Type B pancreatic cell (in vitro differentiated cells): ENCODE data around the gene CALB2. TPM values are rescaled to one million over a fixed set of nuclear protein-coding genes. Genes with fewer than 3 reads are reported as not detected.
A peak's percentile ranks its signal among the peaks of the same experiment; 100 is the strongest.
"Not testable (repeated sequence)": the region's sequence is repeated elsewhere in the genome, so short reads cannot be mapped to it uniquely, and the experiment has no call there.

ENCODE experiments used
- DNase-seq: peaks from one replicate; pipeline ENCODE4 v3.0.0; 2021; ENCODE audit warnings: mixed read lengths; ENCODE audit not compliant: unreplicated experiment; ENCODE audit errors: extremely low spot score
- H3K27ac Mint-ChIP-seq: 2 replicates; pipeline ENCODE4 v1.8.0; 2021; ENCODE audit warnings: mild to moderate bottlenecking, mixed read lengths
- H3K27me3 Mint-ChIP-seq: 2 replicates; pipeline ENCODE4 v1.8.0; 2021; ENCODE audit warnings: mixed read lengths
- H3K36me3 Mint-ChIP-seq: 2 replicates; pipeline ENCODE4 v1.8.0; 2021; ENCODE audit warnings: mixed read lengths
- H3K4me1 Mint-ChIP-seq: one replicate; pipeline ENCODE4 v1.8.0; 2021; ENCODE audit warnings: mixed read lengths; ENCODE audit not compliant: unreplicated experiment
- H3K4me3 Mint-ChIP-seq: 2 replicates; pipeline ENCODE4 v1.8.0; 2021; ENCODE audit warnings: mild to moderate bottlenecking, mixed read lengths
- H3K9me3 Mint-ChIP-seq: 2 replicates; pipeline ENCODE4 v1.8.0; 2021; ENCODE audit warnings: mixed read lengths
- CTCF ChIP-seq: fragments of 200-600 bp; sonication (generic); conservative IDR thresholded peaks from 2 replicates; pipeline ENCODE4 v1.5.0; 2021; ENCODE audit warnings: antibody characterized with exemption, mild to moderate bottlenecking
- long read RNA-seq: library from polyadenylated mRNA; unstranded; transcript quantifications from one replicate; pipeline ENCODE4 v2.0.0, GENCODE V29; 2020
- total RNA-seq: library from RNA; stranded (reverse); gene quantifications from 2 replicates; pipeline ENCODE4 v1.2.1, GENCODE V29; 2021; ENCODE audit warnings: low replicate concordance

Gene CALB2
- 23.6 and 28.9 TPM in 2 replicates for total RNA-seq
- long read RNA-seq, partial matches to known transcripts, result 8 of 9 reads
- long read RNA-seq, other reads (novel, unspliced or antisense), result 0 of 9 reads

- H3K36me3 Mint-ChIP-seq, result no peaks in the 10 kb centered on the region
- no peaks in the 10 kb centered on the region for H3K4me1 Mint-ChIP-seq
- peak within 1 kb of the TSS; percentile 80 for H3K4me3 Mint-ChIP-seq
- peaks cover 62% of the 10 kb centered on the region for H3K27me3 Mint-ChIP-seq
- peak; percentile 99 for TF ChIP-seq CTCF
- H3K27ac Mint-ChIP-seq, result no peak within 1 kb of the TSS
- H3K9me3 Mint-ChIP-seq, result no peaks in the 10 kb centered on the region
- peak; percentile 85 for DNase-seq
Observed at GRCh38 chr16:71358464-71358998, at the start of gene CALB2. CALB2 (plus strand) TSS chr16:71358723; CDS start chr16:71358793, 70 bp downstream.

GRCh38 chr16:71311553-71312158, 46.9 kb upstream of the CALB2 start:
- Mint-ChIP-seq H3K36me3 (no peaks in the 10 kb centered on the region), H3K9me3 (no peaks in the 10 kb centered on the region), H3K27me3 (peaks cover 36% of the 10 kb centered on the region), H3K4me1 (peaks cover 3% of the 10 kb centered on the region), H3K27ac (no peak overlapping the region), H3K4me3 (no peak overlapping the region)
- no peak for DNase-seq
- peak; percentile 91 for TF ChIP-seq CTCF

- not testable (repeated sequence) for H3K4me1 Mint-ChIP-seq, H3K27ac Mint-ChIP-seq, H3K36me3 Mint-ChIP-seq, H3K9me3 Mint-ChIP-seq, DNase-seq, H3K4me3 Mint-ChIP-seq
- peaks cover 36% of the 10 kb centered on the region for H3K27me3 Mint-ChIP-seq
Observed at GRCh38 chr16:71313591-71313990, 44.9 kb upstream of the CALB2 start.

GRCh38 chr16:71315269-71315668, 43.3 kb upstream of the CALB2 start:
- Mint-ChIP-seq H3K36me3 (no peaks in the 10 kb centered on the region), H3K9me3 (no peaks in the 10 kb centered on the region), H3K4me1 (peaks cover 3% of the 10 kb centered on the region), H3K27ac (no peak overlapping the region), H3K27me3 (peaks cover 32% of the 10 kb centered on the region), H3K4me3 (no peak overlapping the region)
- DNase-seq, result no peak
- no peak for TF ChIP-seq CTCF

GRCh38 chr16:71319999-71320398, 38.5 kb upstream of the CALB2 start:
- no peak overlapping the region for H3K4me3 Mint-ChIP-seq
- H3K9me3 Mint-ChIP-seq, result no peaks in the 10 kb centered on the region
- no peak for TF ChIP-seq CTCF
- H3K36me3 Mint-ChIP-seq, result no peaks in the 10 kb centered on the region
- H3K27ac Mint-ChIP-seq, result no peak overlapping the region
- DNase-seq, result no peak
- no peaks in the 10 kb centered on the region for H3K4me1 Mint-ChIP-seq
- H3K27me3 Mint-ChIP-seq, result peaks cover 19% of the 10 kb centered on the region

GRCh38 chr16:71327720-71328119, 30.8 kb upstream of the CALB2 start:
- H3K36me3 Mint-ChIP-seq, result no peaks in the 10 kb centered on the region
- no peak overlapping the region for H3K4me3 Mint-ChIP-seq
- no peaks in the 10 kb centered on the region for H3K4me1 Mint-ChIP-seq
- H3K27me3 Mint-ChIP-seq, result peaks cover 23% of the 10 kb centered on the region
- DNase-seq, result no peak
- H3K27ac Mint-ChIP-seq, result no peak overlapping the region
- no peak for TF ChIP-seq CTCF
- H3K9me3 Mint-ChIP-seq, result no peaks in the 10 kb centered on the region
